ENCODE results near the gene TMEM25.
"Not testable (repeated sequence)": the region's sequence is repeated elsewhere in the genome, so short reads cannot be mapped to it uniquely, and the experiment has no call there.

The TMEM25 gene

GRCh38 chr11:118530683-118531596 is at the start of gene TMEM25:
Gene TMEM25, plus strand, starts transcription at chr11:118531192. Its CDS starts 610 bp downstream, at chr11:118531802.
- no peak for FAIRE-seq

- FAIRE-seq: not testable (repeated sequence)
Observed at GRCh38 chr11:118481238-118481637, 49.8 kb upstream of the TMEM25 start.

GRCh38 chr11:118484405-118484804 is 46.6 kb upstream of the TMEM25 start:
- FAIRE-seq: no peak

GRCh38 chr11:118485273-118485672 is 45.7 kb upstream of the TMEM25 start:
- no peak for FAIRE-seq

- peak; percentile 57 for FAIRE-seq
Observed at GRCh38 chr11:118488480-118489109, 42.4 kb upstream of the TMEM25 start.

GRCh38 chr11:118491041-118491440 is 40.0 kb upstream of the TMEM25 start:
- FAIRE-seq: no peak

- no peak for FAIRE-seq
Observed at GRCh38 chr11:118497831-118498230, 33.2 kb upstream of the TMEM25 start.

GRCh38 chr11:118503216-118503615 is 27.8 kb upstream of the TMEM25 start:
- no peak for FAIRE-seq

- FAIRE-seq: no peak
Observed at GRCh38 chr11:118511601-118512000, 19.4 kb upstream of the TMEM25 start.

- no peak for FAIRE-seq
Observed at GRCh38 chr11:118514103-118514502, 16.9 kb upstream of the TMEM25 start.

GRCh38 chr11:118519549-118519948 is 11.4 kb upstream of the TMEM25 start:
- FAIRE-seq: no peak

GRCh38 chr11:118521892-118522311 is 9.1 kb upstream of the TMEM25 start:
- no peak for FAIRE-seq

- FAIRE-seq: no peak
Observed at GRCh38 chr11:118522571-118523072, 8.4 kb upstream of the TMEM25 start.

- no peak for FAIRE-seq
Observed at GRCh38 chr11:118524356-118524755, 6.6 kb upstream of the TMEM25 start.

- no peak for FAIRE-seq
Observed at GRCh38 chr11:118524757-118525470, 6.1 kb upstream of the TMEM25 start.

- no peak for FAIRE-seq
Observed at GRCh38 chr11:118526688-118527087, 4.3 kb upstream of the TMEM25 start.

GRCh38 chr11:118527109-118527508 is 3.9 kb upstream of the TMEM25 start, which contains the start of gene TTC36:
Gene TTC36, plus strand, starts transcription at chr11:118527474. Its CDS starts 21 bp downstream, at chr11:118527495.
- FAIRE-seq: no peak

- FAIRE-seq: no peak
Observed at GRCh38 chr11:118528511-118528910, 2.5 kb upstream of the TMEM25 start.

GRCh38 chr11:118529584-118530175 is 1.3 kb upstream of the TMEM25 start:
- no peak for FAIRE-seq

GRCh38 chr11:118530180-118530682 is 761 bp upstream of the TMEM25 start:
- no peak for FAIRE-seq

GRCh38 chr11:118531597-118532084 is 649 bp downstream of the TMEM25 start:
- FAIRE-seq: no peak

GRCh38 chr11:118532091-118532490 is 1.1 kb downstream of the TMEM25 start:
- no peak for FAIRE-seq

Data from colon (tissue), 2 donors.